Epidermal melanocyte (primary cell): ENCODE measurements around the gene CRYBG1.
"Not testable (repeated sequence)": the region's sequence is repeated elsewhere in the genome, so short reads cannot be mapped to it uniquely, and the experiment has no call there.

Source experiments
- DNase-seq: peaks from one replicate; pipeline ENCODE4 v3.0.0; 2011; ENCODE audit warnings: low spot score; ENCODE audit not compliant: insufficient read length

CRYBG1 gene

DNA sequence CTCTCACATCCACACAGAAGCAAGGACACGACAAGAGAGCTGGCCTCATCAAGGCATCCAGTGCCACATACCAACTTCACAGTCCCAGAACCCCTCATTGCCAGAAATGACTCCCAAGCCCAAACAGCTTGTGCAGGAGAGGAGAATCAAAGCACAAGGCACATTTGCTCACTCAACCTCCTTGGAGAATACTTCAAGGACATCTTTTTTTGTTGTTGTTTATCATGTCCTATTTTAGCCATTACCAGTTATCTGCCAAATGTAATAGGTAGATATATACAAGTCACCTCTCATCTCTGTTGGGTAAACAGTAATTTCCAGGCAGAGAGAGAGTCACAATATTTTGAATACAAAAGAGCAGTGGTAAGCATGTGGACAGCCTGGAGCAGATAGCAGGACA is 221.0 kb downstream of the CRYBG1 start:
- DNase-seq: no peak

DNA sequence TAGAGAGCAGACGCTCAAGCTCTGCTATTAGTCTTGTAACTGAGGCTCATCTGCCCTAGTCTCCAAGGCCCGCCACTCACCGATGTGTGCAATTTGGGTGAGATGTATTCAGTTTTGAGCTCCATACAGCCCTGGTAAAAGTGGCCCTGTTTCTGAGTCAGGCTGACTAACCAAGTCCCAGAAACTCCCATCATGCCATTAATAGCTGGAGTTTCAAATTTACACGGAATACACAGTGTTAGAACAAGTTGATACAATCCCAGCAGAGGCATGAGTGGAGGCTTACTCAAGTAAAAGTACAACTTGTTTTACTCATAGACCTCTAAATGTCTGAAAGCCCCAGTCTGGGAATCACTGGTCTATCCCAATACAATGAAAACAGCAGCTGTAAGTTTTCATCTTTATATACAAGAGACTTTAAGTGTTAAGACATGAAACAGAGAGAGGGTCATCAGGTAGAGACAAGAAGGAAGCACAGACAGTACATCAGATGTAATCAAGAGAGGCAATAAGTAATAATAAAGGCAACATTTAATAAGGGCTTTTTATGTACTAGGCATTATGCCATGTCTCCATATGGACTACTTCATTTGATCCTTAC is 226.4 kb downstream of the CRYBG1 start:
- no peak for DNase-seq

DNA sequence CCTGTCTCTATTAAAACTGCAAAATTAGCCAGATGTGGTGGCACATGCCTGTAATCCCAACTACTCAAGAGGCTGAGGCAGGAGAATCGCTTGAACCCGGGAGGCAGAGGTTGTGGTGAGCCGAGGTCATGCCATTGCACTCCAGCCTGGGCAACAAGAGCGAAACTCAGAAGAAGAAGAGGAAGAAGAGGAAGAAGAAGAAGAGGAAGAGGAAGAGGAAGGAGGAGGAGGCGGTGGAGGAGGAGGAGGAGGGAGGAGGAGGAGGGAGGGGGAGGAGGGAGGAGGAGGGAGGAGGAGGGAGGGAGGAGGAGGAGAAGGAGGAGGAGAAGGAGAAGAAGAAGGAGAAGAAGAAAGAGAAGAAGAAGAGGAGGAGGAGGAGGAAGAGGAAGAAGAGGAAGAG is 228.4 kb downstream of the CRYBG1 start:
- not testable (repeated sequence) for DNase-seq

DNA sequence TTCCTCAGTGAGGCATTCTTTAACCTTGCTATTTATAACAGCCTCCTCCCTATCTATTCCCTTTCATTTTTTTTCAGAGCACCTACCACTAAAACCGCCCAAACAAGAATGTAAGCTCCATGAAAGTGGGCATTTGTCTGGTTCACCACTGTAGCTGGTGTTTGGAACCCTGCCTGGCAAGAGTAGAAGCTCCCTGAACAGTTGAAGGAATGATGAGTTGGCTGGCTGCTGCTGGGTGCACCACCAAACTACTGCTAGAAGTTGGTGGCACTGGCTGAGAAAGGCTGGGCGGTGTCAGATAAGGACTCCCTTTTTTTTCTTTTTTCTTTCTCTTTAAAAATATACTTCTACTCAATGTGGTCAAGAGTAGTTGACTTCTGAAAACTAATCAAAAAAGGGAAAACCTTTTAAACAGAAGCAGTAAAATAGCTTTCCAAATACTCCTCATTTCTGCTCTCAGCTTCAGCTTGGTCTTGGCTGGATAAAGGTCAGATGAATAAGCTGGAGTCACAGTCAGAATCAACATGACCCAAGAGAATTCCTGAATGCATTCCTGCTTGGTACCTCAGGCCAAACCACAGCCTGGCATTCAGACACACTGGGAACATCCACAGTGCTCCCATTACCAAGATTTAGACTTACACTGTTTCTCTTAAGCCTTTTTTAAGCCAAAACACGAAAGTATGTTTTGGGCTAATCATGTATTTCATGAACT is 230.8 kb downstream of the CRYBG1 start:
- peak; percentile 84 for DNase-seq

DNA sequence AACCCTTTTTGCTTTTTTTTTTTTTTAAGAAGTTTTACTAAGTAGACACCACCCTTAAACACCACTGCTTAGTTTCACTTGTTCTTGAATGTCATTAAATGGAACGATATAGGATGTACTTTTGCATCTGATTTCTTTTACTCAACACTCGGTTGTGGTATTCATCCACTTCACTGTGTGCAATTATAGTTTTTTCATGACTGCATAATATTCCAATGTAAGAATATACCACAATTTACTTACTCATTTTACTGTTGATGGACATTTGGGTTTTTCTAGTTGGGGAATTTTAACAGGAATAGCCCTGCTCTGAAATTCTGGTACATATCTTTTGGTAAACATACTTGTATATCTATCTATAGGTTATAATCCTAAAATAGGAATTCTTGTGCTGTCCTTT is 238.9 kb downstream of the CRYBG1 start:
- no peak for DNase-seq

DNA sequence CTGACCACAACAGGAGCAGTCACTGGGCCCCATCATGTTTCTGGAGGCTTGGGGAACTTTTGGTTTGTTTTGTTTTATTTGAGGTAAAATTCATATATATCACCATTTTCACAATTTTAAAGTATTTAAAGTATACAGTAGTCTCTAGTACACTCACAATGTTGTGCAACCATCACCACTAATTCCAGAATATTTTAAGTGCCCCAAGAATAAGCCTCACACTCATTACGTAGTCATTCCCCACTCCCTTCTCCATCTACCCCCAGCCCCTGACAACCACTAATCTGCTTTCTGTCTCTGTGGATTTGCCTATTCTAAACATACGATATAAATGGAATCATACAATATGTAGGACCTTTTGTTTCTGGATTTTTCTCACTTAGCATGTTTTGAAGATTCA is 239.8 kb downstream of the CRYBG1 start:
- DNase-seq: no peak

DNA sequence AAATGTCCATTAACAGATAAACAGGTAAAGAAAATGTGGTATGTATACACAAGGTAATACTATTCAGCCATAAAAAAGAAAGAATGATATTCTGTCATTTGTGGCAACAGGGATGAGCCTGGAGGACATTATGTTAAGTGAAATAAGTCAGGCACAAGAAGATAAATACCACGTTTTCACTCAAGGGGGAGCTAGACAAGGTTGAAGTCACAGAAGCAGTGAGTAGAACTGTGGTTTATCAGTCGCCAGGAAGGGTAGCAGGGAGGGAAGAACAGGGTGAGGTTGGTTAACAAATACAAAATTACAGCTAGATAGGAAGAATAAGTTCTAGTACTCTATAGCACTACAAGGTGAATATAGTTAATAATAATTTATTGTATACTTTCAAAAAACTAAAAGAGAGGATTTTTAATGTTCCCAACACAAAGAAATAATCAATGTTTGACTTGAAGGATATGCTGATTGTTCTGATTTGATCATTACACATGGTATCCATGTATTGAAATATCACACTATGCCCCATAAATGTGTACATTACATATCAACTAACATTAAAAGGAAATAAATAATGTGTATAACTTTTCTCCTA is 247.7 kb downstream of the CRYBG1 start:
- no peak for DNase-seq

DNA sequence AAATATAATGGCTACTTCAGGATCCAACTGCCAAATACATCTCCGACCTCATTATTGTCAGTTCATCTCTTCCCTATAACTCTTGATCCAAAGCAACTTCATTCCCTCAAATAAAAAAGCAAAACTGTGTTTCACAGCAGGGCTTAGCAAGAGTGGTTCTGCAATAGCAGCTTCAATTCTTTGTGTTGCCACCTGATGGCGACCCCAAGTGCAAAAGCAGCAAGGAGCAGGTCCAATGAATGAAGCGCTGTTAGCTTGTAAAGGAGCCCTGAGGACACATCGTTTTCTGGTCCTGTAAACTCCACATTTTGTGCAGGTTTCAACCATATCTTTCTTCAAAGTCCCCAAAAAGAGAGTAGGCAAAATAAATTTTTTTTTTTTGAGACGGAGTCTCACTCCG is 249.2 kb downstream of the CRYBG1 start:
- DNase-seq: no peak

DNA sequence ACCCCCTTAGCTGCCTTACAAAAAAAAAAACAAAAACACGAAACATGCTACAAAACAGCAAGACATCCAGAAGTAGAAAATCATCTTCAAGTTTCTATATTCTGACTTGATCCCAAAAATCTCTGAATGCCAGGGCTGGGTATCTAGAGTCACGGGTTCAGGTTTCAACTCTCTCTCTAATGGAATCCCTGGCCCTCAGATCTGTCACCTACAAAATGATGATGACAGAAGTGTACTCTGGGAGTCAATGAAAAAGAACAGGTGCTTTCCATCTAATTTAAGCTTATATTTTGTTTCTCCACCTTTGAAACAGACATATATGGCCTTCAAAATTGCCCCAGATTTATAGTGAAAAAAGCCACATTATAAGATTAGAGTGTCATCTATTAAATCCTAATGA is 250.5 kb downstream of the CRYBG1 start:
- DNase-seq: no peak

DNA sequence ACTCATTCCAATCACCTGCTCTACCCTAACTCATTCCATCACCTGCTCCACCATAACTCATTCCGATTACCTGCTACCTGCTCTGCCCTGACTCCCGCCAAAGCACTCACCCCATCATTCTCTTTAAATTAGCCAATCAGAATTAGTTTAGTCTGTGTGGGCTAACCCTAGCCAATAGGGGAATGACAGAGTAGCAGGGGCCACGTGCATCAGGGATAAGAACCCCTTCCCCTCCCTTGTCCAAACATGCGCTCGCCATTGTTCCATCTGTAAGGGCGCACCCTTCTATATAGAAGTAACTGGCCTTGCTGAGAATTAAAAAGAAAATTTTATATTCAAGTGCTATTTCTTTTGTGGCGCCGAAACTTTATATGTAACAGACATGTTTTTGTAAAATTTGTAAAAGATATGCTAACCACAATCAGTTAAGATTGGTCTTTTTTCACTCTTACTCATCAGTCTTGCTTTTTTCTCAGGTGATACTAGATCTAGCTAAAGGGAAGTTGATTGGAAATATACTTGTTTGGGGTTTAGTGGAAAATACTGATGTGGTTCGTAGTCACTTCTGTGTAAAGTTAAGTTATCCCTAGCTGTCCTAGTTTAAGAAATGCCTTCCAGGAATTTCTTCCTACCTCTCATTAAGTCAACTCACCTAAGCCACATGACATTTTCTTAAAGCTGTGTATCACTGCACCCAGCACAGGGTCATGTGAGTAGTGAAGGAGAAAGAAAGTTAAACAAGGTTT is 252.3 kb downstream of the CRYBG1 start:
- no peak for DNase-seq

DNA sequence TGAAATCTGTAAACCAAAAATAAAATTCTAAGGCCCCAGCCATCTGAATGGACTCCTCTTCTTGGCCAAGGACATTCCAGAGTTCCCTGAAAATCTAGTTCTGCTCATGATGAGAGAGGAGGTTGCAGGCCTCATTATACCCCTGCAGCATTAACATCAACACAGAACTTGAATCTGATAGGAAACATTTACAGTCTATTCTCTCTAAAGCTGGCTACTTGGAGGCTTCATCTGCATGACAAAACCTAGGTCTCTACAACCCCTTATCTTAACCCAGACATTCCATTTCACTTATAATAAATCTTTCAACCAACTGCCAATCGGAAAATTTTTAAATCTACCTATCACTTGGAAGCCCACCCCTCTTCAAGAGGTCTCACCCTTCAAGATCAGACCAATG is 253.1 kb downstream of the CRYBG1 start:
- DNase-seq: no peak

DNA sequence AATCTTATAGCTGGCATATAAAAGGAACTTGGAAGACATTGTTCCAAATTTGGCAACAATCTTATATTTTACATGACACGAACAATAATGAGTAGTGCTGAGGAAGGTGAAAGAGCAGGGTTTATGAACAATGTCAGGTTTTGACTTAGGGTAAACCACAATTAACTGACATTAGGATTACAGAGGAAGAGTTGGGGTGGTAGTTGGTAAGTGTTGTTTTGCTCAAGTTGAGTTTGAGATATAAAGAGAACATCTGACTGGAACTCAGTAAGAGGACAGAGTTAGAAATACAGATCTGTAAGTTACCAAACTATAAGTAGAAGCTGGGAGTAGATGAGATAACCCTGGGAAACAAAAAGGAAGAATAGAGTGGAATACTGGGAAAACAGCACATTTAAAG is 253.6 kb downstream of the CRYBG1 start:
- no peak for DNase-seq

DNA sequence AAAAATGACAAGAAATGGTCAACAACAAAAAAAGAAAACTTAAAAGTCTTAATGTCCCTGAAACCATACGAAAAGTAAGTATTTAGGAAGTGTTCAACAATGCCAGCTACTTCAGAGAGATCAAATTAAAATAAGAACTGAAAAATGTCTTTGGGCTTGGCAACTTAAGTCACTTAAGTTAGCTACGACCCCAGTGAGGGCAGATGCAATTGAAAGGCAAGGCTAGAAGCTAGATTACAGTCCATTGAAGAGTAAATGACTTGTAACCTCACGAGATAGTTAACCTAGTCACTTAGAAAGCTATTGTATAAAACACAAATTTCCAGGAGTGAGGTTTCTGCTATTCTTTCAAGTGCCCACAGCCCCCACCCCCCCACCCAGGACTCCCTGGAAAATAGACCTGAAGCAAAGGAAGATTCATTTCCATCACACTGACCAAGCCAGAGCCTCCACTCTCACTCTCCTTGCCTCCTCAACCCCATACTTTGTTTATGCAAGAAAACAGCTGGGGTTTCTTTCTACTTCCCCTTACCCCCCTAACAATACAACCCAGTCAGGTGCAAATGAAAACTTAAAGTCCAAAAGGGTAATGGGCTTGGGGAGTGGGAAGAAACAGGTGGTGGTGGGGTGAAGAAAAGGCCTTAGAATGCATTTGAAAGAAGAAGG is 254.2 kb downstream of the CRYBG1 start:
- DNase-seq: no peak

DNA sequence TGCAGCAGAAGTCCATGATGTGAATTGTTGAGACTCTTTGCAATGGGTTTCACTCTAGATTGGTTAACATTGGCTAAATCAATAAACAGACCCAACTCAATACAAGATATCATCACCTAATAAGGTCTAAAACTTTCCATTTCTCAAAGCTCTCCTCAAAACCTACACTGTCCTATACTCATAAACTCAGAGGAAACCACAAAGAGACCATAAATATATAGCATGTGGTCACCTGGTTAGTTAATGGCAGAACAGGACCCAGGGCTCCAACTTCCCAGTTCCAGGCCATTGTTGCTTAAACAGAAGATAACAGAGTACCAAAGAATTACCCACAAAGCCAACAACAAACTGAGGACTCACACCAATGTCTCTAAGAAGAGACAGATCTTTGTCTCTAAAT is 256.8 kb downstream of the CRYBG1 start:
- no peak for DNase-seq

DNA sequence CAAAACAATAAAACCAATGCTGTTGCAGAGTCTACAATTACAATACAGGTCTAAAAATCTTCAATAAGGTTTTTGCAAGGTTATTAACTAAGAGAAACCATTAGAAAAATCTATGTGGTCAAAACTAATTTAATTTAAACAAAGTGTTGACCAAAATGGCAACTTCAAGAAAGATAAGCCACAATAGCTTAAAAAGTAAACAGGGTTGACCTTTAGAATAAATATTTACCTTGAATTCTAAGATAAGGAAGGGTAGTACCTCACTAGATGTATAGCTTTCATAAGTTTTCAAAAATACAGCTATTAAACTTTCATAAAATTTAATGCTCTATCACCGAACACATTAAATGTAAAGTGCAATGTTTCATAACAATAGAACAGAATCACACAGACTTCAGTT is 257.3 kb downstream of the CRYBG1 start:
- no peak for DNase-seq

DNA sequence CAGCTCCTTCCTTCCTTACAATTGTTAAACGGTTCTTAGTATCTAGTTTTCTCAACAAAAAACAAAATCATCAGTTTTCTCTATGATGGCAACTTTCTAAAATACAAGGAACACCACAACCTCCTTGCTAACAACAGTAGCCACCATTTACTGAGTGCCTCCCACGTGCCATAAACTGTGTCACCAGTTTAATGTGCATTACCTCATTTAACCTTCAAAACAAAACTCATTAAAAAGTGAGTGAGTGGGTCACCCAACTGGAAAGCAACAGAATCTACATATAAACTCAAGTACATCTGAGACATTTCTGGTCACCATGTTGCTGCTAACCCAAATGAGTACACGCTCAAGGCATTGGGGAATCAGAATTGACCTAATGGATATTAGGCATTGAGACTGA is 257.8 kb downstream of the CRYBG1 start:
- DNase-seq: no peak

DNA sequence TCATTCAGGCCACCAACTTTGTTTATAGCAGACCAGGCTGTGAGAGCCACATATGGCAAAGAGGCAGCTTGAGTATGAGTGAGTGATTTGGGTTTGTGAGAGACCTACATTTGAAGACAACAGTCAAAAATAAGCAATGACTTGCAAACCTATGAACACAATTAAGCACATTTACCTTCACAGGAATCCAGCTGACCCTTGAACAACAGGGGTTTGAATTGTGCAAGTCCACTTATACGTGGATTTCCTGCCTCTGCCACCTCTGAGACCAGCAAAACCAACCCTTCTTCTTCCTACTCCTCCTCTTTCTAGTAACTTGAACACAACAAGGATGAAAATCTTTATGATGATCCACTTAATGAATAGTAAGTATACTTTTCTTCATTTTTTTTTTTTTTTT is 258.7 kb downstream of the CRYBG1 start:
- no peak for DNase-seq

DNA sequence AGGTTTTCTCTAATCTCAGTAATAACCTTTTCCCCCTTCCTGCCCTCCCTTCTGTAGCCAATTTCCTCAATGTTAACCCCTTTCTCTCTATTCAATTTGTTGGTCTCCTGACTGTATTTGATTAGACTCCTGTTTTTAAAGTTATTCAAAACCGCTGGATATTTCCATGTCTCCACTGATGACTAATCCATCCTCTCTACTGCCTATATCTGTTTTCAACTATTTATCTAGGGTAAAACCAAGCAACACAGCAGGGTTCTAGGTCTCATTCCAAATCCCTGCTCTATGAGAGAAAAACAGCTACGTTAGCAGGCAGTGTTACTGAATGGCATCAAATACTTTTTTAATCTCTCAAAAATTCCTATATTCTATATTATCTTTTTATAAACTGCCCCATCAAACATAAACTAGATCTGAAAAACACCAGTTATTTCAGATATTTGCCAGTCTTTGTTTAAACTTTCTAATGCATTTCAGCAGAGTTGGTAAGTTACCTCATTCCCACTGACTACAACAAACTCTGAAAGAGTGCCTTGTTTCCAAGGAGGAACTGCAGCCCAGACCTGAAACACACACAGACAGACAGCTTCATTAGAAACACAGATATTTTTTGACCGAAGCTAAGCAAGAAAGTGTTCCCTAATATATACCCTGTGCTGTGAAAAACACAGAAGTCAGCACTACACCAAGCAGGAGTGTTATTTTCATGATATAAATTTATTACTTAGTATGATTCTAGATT is 260.6 kb downstream of the CRYBG1 start:
- no peak for DNase-seq
